Endothelial cell of umbilical vein (primary cell): Measurements from ENCODE around the gene ALDH1A3.

Experiments
- CTCF ChIP-seq, 2 donors: IDR thresholded peaks; 1 replicate in 1 of 2; 2 replicates in 1 of 2; pipeline ENCODE4 v1.5.1; 2011; ENCODE audit warnings: low read length in 2 of 2, mild to moderate bottlenecking in 2 of 2, moderate library complexity in 2 of 2, control low read depth in 1 of 2, inconsistent platforms in 1 of 2, low read depth in 1 of 2; ENCODE audit not compliant: insufficient read depth in 1 of 2; ENCODE audit errors: extremely low read depth in 1 of 2
- EZH2 ChIP-seq: IDR thresholded peaks from 2 replicates; pipeline ENCODE4 v1.6.1; 2012; ENCODE audit warnings: borderline replicate concordance, low read depth, mild to moderate bottlenecking, moderate library complexity, low read length, inconsistent platforms; ENCODE audit not compliant: severe bottlenecking
- FOS ChIP-seq: IDR thresholded peaks from 2 replicates; pipeline ENCODE4 v1.6.1; 2011; ENCODE audit warnings: mild to moderate bottlenecking, low read length, moderate library complexity, borderline replicate concordance; ENCODE audit not compliant: insufficient read depth
- GATA2 ChIP-seq: IDR thresholded peaks from 2 replicates; pipeline ENCODE4 v1.7.0; 2011; ENCODE audit warnings: low read depth, mild to moderate bottlenecking, moderate library complexity, mixed read lengths, low read length; ENCODE audit not compliant: insufficient read length, insufficient read depth
- MAX ChIP-seq: IDR thresholded peaks from 2 replicates; pipeline ENCODE4 v1.6.1; 2011; ENCODE audit not compliant: insufficient read depth, insufficient read length
- MYC ChIP-seq: IDR thresholded peaks from one replicate; pipeline ENCODE4 v1.6.1; 2011; ENCODE audit warnings: mild to moderate bottlenecking, low read depth, low read length
- POLR2A ChIP-seq: IDR thresholded peaks from 2 replicates; pipeline ENCODE4 v1.6.1; 2012; ENCODE audit warnings: low read depth, mild to moderate bottlenecking, control low read depth, low read length
- POLR2AphosphoS5 ChIP-seq: IDR thresholded peaks from 2 replicates; pipeline ENCODE4 v1.6.1; 2012; ENCODE audit warnings: low read depth, mild to moderate bottlenecking, control low read depth, low read length, moderate library complexity; ENCODE audit not compliant: insufficient read depth

GRCh38 chr15:100952566-100952965 lies 72.9 kb downstream of the ALDH1A3 start:
- TF ChIP-seq GATA2 (no peak), CTCF (IDR thresholded peaks at IDR 0.05; ENCODE audit: extremely low read depth in 1 of 2, insufficient read depth in 1 of 2, low read depth in 1 of 2, low read length in 2 of 2) (no peak), MAX (no peak), POLR2AphosphoS5 (no peak), EZH2 (no peak), MYC (no peak), POLR2A (no peak), FOS (no peak)
